Astrocyte of the spinal cord (primary cell): ENCODE results near the gene NLGN1.

Source experiments
- DNase-seq: peaks from one replicate; pipeline ENCODE4 v3.0.0; 2011; ENCODE audit warnings: low read depth, low spot score
- H3K4me3 ChIP-seq: 2 replicates; pipeline ENCODE4 v1.5.1; 2011; ENCODE audit warnings: low read depth, mild to moderate bottlenecking, low read length, moderate library complexity
- CTCF ChIP-seq: IDR thresholded peaks from 2 replicates; pipeline ENCODE4 v1.5.1; 2012; ENCODE audit warnings: low read depth, mild to moderate bottlenecking, low read length, inconsistent platforms
- in situ Hi-C: cut with HindIII; loops from 2 replicates; pipeline ENCODE4 v1.10.0; 2017; ENCODE audit warnings: low sequenced_read_pairs

NLGN1 gene

GRCh38 chr3:174330303-174330702 is 932.8 kb downstream of the NLGN1 start:
- in situ Hi-C loops, result no loop called here
- H3K4me3 ChIP-seq, result no peak overlapping the region
- TF ChIP-seq CTCF, result no peak
- peak; percentile 76 for DNase-seq

- TF ChIP-seq CTCF, result no peak
- DNase-seq, result no peak
- in situ Hi-C loops, result no loop called here
- H3K4me3 ChIP-seq, result no peak overlapping the region
Observed at GRCh38 chr3:174331095-174331800, 933.7 kb downstream of the NLGN1 start.

- in situ Hi-C loops, result no loop called here
- H3K4me3 ChIP-seq, result no peak overlapping the region
- no peak for DNase-seq
- no peak for TF ChIP-seq CTCF
Observed at GRCh38 chr3:174332391-174332790, 934.8 kb downstream of the NLGN1 start.

GRCh38 chr3:174333640-174334039 is 936.1 kb downstream of the NLGN1 start:
- H3K4me3 ChIP-seq, result no peak overlapping the region
- DNase-seq, result no peak
- in situ Hi-C loops, result no loop called here
- no peak for TF ChIP-seq CTCF

GRCh38 chr3:174334111-174334510 is 936.6 kb downstream of the NLGN1 start:
- H3K4me3 ChIP-seq, result no peak overlapping the region
- DNase-seq, result no peak
- no peak for TF ChIP-seq CTCF
- in situ Hi-C loops, result no loop called here

- H3K4me3 ChIP-seq, result no peak overlapping the region
- no peak for DNase-seq
- in situ Hi-C loops, result no loop called here
- TF ChIP-seq CTCF, result no peak
Observed at GRCh38 chr3:174335324-174335723, 937.8 kb downstream of the NLGN1 start.
